Progenitor cell of endocrine pancreas (in vitro differentiated cells): Measurements from ENCODE around the gene SPAG16. TPM values are rescaled to one million over a fixed set of nuclear protein-coding genes. Genes with fewer than 3 reads are reported as not detected.

Experiments used
- DNase-seq: peaks from one replicate; pipeline ENCODE4 v3.0.0; 2021; ENCODE audit warnings: low spot score; ENCODE audit not compliant: unreplicated experiment
- H3K27ac Mint-ChIP-seq: 2 replicates; pipeline ENCODE4 v1.8.0; 2021; ENCODE audit warnings: mild to moderate bottlenecking, moderate library complexity, mixed read lengths
- H3K27me3 Mint-ChIP-seq: 2 replicates; pipeline ENCODE4 v1.8.0; 2021; ENCODE audit warnings: mixed read lengths
- H3K36me3 Mint-ChIP-seq: 2 replicates; pipeline ENCODE4 v1.8.0; 2022; ENCODE audit warnings: mixed read lengths; ENCODE audit not compliant: insufficient read depth
- H3K4me1 Mint-ChIP-seq: 2 replicates; pipeline ENCODE4 v1.8.0; 2021; ENCODE audit warnings: low read depth, mixed read lengths
- H3K4me3 Mint-ChIP-seq: 2 replicates; pipeline ENCODE4 v1.8.0; 2021; ENCODE audit warnings: low read depth, mild to moderate bottlenecking, moderate library complexity, mixed read lengths
- H3K9me3 Mint-ChIP-seq: 2 replicates; pipeline ENCODE4 v1.8.0; 2021; ENCODE audit warnings: low read depth, mixed read lengths
- total RNA-seq: library from RNA; stranded (reverse); gene quantifications from 2 replicates; pipeline ENCODE4 v1.2.1, GENCODE V29; 2021
- TF ChIP-seq, protein P1 (sequence below): fragments of 200-600 bp; sonication (generic); IDR thresholded peaks from one replicate; pipeline ENCODE4 v1.5.0; 2021; ENCODE audit warnings: antibody characterized with exemption, mild to moderate bottlenecking; ENCODE audit not compliant: unreplicated experiment

SPAG16 gene
- total RNA-seq, 1 donor from 2014 or later = 52.8 TPM

DNA sequence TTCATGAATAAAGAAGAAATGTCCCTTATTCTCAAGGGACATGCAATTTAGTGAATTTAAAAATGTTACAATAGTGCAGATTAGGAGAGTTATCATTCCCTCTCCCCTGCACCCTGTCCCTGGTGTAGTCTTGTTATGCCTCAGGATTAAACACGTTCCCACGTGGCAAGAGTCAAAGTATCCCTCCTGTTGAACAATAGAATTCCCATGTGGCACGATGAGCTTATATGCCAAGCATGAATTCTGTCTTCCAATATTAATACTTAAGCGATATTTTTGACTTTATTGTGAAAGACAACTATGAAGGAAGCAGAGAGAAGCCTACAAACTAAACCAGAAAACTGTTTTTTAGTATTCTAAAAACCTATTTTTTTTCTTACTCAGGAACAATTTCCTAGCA is 36.7 kb upstream of the SPAG16 start:
- no peak for DNase-seq
- H3K36me3 Mint-ChIP-seq = no peaks in the 10 kb centered on the region
- no peaks in the 10 kb centered on the region for H3K9me3 Mint-ChIP-seq
- TF ChIP-seq, protein P1, sequence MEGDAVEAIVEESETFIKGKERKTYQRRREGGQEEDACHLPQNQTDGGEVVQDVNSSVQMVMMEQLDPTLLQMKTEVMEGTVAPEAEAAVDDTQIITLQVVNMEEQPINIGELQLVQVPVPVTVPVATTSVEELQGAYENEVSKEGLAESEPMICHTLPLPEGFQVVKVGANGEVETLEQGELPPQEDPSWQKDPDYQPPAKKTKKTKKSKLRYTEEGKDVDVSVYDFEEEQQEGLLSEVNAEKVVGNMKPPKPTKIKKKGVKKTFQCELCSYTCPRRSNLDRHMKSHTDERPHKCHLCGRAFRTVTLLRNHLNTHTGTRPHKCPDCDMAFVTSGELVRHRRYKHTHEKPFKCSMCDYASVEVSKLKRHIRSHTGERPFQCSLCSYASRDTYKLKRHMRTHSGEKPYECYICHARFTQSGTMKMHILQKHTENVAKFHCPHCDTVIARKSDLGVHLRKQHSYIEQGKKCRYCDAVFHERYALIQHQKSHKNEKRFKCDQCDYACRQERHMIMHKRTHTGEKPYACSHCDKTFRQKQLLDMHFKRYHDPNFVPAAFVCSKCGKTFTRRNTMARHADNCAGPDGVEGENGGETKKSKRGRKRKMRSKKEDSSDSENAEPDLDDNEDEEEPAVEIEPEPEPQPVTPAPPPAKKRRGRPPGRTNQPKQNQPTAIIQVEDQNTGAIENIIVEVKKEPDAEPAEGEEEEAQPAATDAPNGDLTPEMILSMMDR = no peak
- H3K27me3 Mint-ChIP-seq = no peaks in the 10 kb centered on the region
- H3K4me1 Mint-ChIP-seq = peaks cover 20% of the 10 kb centered on the region
- H3K4me3 Mint-ChIP-seq = no peak overlapping the region
- no peak overlapping the region for H3K27ac Mint-ChIP-seq

DNA sequence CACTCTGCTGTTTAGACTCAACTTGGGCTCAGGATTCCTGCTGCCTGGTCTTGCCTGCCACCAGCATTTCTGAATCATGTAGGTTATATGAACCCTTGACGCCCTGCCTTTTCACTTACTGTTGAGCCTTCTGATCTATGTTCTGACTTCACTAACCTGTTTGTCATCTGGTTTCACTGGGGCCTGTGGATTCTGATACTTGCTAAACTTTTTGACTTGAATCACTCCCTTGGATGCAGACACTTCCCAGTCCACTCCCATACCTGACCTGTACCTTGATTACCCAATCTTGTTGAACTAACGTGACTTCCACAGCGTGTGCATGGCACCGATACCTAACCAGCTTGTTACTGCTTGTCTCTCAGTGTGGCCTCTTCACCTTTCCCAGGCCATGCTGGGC is 35.6 kb upstream of the SPAG16 start:
- no peak overlapping the region for H3K4me3 Mint-ChIP-seq
- DNase-seq = no peak
- peaks cover 27% of the 10 kb centered on the region for H3K4me1 Mint-ChIP-seq
- TF ChIP-seq, protein P1 = no peak
- peak overlapping the region; percentile 1 for H3K27ac Mint-ChIP-seq
- H3K9me3 Mint-ChIP-seq = no peaks in the 10 kb centered on the region
- H3K36me3 Mint-ChIP-seq = no peaks in the 10 kb centered on the region
- no peaks in the 10 kb centered on the region for H3K27me3 Mint-ChIP-seq

DNA sequence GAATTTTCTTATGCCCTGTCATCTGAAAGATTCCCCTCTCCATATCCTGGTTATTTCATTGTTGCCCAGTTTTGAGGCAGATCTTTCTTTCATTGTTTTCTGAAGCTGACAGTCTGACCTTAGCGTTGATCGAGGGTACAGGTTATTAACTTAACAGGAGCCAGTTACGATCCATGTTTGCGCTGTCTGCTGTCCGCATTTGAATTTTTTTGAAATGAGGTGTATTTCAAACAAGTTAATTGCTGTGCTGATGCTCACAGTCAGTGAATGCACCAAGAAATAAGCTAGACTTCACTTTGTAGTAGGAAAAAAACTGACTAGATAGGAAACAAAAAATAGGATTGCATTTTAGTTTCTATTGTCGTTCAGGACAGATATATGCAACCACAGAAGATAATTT is 34.8 kb upstream of the SPAG16 start:
- Mint-ChIP-seq H3K4me3 (no peak overlapping the region), H3K27me3 (no peaks in the 10 kb centered on the region), H3K4me1 (peaks cover 32% of the 10 kb centered on the region), H3K27ac (no peak overlapping the region), H3K36me3 (no peaks in the 10 kb centered on the region), H3K9me3 (no peaks in the 10 kb centered on the region)
- DNase-seq = no peak
- TF ChIP-seq, protein P1 = no peak

DNA sequence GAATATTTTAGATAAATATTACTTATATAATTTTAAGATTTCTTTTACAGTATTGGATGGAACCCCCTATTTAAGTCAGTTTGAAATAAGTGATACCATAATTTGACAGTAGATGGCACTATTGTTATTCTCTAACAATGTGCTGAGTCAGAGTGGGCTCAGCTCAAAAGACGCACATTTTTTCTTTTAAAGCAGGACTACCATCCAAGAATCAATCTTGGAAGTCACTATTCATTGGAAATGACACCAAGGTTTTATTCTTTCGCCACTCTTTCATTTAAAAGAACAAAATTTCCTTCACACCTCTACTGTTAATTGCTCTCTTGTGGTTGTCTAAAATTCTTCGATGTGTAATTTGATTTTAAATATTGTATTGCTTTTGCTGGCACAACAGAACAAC is 32.6 kb upstream of the SPAG16 start:
- Mint-ChIP-seq H3K36me3 (peaks cover 2% of the 10 kb centered on the region), H3K4me1 (peaks cover 32% of the 10 kb centered on the region), H3K4me3 (no peak overlapping the region), H3K27me3 (no peaks in the 10 kb centered on the region), H3K9me3 (peaks cover 6% of the 10 kb centered on the region), H3K27ac (peak overlapping the region; percentile 54)
- no peak for DNase-seq
- TF ChIP-seq, protein P1 = peak; percentile 76

- H3K9me3 Mint-ChIP-seq = peaks cover 9% of the 10 kb centered on the region
- no peak overlapping the region for H3K4me3 Mint-ChIP-seq
- H3K36me3 Mint-ChIP-seq = peaks cover 2% of the 10 kb centered on the region
- no peak for DNase-seq
- peaks cover 32% of the 10 kb centered on the region for H3K4me1 Mint-ChIP-seq
- TF ChIP-seq, protein P1 = no peak
- peak overlapping the region; percentile 54 for H3K27ac Mint-ChIP-seq
- H3K27me3 Mint-ChIP-seq = no peaks in the 10 kb centered on the region
Measured at GRCh38 chr2:213252206-213252605, 32.1 kb upstream of the SPAG16 start.
